A549 (cell line): ENCODE measurements around the gene FSD1.
"Not testable (repeated sequence)": the region's sequence is repeated elsewhere in the genome, so short reads cannot be mapped to it uniquely, and the experiment has no call there.

Source experiments
- EP300 ChIP-seq, 2 experiments: fragments of >200 bp; sonication (Bioruptor Twin); formaldehyde crosslinking; IDR thresholded peaks; 2 replicates in 1 of 2; 3 replicates in 1 of 2; pipeline ENCODE4 v1.6.1; 2016 to 2017
- ESRRA ChIP-seq: fragments of 150-350 bp; IDR thresholded peaks from 2 replicates; pipeline ENCODE4 v1.6.1; 2014; ENCODE audit warnings: mild to moderate bottlenecking, low read length, borderline replicate concordance
- SREBF2 ChIP-seq: fragments of 450-650 bp; IDR thresholded peaks from 2 replicates; pipeline ENCODE4 v1.6.1; 2014; ENCODE audit warnings: mild to moderate bottlenecking, moderate library complexity
- TF ChIP-seq, protein P1 (sequence below): fragments of >200 bp; sonication (Bioruptor Twin); formaldehyde crosslinking; IDR thresholded peaks from 3 replicates; pipeline ENCODE4 v1.5.1; 2016

DNA sequence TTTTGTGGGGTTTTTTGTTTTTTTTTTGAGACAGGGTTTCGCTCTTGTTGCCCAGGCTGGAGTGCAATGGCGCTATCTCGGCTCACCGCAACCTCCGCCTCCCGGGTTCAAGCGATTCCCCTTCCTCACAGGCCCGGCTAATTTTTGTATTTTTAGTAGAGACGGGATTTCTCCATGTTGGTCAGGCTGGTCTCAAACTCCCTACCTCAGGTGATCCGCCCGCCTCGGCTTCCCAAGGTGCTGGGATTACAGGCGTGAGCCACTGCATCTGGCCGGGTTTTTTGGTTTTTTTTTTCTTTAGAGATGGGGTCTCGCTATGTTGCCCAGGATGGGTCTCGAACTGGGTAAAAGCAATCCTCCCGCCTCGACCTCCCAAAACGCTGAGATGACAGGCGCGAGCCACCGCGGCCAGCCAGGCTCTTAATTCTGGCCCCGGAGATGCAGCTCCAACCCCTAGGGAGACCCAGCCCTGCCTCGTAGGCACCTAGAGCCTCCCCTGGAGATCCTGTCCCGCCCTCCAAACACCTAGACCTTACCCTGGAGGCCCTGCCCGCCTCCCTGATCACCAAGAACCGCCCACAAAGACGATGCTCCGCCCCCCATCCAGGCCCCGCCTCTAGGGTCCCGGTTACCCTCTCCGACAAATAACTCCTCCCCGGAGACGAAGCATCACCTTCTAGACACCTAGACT, 24.7 kb downstream of the FSD1 start:
- TF ChIP-seq, protein P1, sequence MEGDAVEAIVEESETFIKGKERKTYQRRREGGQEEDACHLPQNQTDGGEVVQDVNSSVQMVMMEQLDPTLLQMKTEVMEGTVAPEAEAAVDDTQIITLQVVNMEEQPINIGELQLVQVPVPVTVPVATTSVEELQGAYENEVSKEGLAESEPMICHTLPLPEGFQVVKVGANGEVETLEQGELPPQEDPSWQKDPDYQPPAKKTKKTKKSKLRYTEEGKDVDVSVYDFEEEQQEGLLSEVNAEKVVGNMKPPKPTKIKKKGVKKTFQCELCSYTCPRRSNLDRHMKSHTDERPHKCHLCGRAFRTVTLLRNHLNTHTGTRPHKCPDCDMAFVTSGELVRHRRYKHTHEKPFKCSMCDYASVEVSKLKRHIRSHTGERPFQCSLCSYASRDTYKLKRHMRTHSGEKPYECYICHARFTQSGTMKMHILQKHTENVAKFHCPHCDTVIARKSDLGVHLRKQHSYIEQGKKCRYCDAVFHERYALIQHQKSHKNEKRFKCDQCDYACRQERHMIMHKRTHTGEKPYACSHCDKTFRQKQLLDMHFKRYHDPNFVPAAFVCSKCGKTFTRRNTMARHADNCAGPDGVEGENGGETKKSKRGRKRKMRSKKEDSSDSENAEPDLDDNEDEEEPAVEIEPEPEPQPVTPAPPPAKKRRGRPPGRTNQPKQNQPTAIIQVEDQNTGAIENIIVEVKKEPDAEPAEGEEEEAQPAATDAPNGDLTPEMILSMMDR, result not testable (repeated sequence)
- TF ChIP-seq SREBF2; ESRRA; EP300 (IDR thresholded peaks at IDR 0.05): not testable (repeated sequence)
